WI38 (cell line): Measurements from ENCODE around the gene SCAMP1.

Source experiments
- H3K4me3 ChIP-seq: 2 replicates; pipeline ENCODE4 v1.5.1; 2011; ENCODE audit warnings: low read depth, mild to moderate bottlenecking, control low read depth, low read length
- TF ChIP-seq, protein P1 (sequence below): IDR thresholded peaks from 2 replicates; pipeline ENCODE4 v1.5.1; 2012; ENCODE audit warnings: low read depth, mild to moderate bottlenecking, control low read depth, low read length

SCAMP1 gene

DNA sequence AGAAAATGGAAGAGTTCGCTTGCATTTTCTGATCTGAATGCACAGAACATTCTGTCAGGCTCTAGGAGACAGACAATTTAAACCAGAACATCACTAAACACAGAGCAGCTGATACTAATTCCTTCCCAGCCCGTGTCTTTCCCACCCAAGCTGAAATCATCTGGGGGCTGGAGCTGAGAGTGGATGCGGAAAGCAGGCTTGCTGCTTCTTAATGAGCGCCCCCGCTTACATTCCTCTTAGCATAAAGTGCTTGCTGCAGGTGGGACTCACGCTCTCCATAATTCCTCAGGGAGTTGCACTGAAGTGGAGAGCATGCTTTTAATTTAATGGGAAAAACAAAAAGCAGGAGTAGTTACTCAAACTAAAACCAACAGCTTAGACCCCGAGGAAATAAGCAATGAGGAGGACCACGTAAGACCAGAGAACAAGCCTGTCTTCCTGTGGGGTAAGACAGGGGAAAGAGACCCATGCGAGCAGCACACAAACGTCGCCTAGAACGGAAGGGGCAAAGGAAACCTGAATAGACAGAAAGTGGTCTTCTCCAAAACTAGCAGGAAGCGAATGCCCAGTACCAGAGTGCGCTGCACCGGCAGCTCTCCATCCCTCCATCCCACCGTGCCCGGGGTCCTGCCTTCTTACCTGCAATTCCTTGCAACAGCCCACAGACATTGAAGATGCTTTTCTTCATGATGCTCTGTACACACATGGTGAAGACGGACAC is 148.9 kb downstream of the SCAMP1 start:
- TF ChIP-seq, protein P1, sequence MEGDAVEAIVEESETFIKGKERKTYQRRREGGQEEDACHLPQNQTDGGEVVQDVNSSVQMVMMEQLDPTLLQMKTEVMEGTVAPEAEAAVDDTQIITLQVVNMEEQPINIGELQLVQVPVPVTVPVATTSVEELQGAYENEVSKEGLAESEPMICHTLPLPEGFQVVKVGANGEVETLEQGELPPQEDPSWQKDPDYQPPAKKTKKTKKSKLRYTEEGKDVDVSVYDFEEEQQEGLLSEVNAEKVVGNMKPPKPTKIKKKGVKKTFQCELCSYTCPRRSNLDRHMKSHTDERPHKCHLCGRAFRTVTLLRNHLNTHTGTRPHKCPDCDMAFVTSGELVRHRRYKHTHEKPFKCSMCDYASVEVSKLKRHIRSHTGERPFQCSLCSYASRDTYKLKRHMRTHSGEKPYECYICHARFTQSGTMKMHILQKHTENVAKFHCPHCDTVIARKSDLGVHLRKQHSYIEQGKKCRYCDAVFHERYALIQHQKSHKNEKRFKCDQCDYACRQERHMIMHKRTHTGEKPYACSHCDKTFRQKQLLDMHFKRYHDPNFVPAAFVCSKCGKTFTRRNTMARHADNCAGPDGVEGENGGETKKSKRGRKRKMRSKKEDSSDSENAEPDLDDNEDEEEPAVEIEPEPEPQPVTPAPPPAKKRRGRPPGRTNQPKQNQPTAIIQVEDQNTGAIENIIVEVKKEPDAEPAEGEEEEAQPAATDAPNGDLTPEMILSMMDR, result no peak
- peak overlapping the region; percentile 43 for H3K4me3 ChIP-seq

GRCh38 chr5:78509884-78510769 is 149.7 kb downstream of the SCAMP1 start:
- TF ChIP-seq, protein P1, result no peak
- peak overlapping the region; percentile 43 for H3K4me3 ChIP-seq

DNA sequence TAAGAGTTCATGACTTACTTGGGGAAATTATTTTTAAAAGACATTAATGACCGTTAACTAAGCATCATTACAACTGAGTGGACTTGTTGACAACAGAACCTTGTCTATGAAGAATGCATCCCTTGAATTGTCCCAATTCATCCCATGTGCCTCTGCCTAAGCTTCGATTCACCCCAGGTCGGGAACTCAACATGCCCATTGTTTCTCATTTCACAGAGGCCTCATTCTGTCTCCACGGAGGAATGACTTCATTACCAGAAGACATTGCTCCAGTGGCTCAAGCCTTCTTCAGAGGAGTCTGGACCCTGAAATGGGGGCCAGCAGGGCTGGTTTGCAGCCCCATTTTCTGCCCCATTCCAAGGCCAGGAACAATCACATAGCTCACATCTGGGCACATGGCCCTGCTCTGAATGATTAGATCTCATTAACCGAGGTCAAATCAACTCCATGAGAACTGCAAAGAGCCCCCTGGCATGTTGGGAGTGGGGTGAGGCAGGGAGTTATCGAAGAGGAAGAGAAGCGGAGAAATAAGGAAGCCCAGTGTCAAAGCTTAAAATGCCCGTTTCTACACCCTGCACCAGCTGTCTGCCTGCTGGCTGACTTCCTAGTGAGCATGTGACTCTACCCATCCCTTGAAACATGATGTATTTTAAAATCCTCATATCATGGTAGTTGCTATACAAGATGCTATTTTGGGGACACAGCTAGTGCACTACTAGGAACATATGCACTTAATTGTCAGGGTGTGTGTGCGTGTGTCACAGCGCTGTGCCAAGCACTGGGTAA is 150.9 kb downstream of the SCAMP1 start:
- TF ChIP-seq, protein P1, result no peak
- no peak overlapping the region for H3K4me3 ChIP-seq

- TF ChIP-seq, protein P1, result no peak
- H3K4me3 ChIP-seq, result no peak overlapping the region
Measured at GRCh38 chr5:78512435-78512834, 152.0 kb downstream of the SCAMP1 start.

DNA sequence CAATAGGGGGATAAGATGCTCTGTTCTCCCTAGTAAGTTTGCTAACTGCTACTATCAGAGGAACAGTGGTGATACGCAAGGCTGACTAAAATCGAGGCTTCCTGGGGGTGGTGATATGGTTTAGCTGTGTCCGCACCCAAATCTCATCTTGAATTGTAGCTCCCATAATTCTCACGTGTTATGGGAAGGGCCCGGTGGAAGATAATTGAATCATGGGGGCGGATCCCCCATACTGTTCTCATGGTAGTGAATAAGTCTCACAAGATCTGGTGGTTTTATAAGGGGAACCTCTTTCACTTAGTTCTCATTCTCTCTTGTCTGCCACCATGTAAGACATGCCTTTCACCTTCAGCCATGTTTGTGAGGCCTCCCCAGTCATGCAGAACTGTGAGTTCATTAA is 153.0 kb downstream of the SCAMP1 start:
- H3K4me3 ChIP-seq, result no peak overlapping the region
- TF ChIP-seq, protein P1, result no peak

DNA sequence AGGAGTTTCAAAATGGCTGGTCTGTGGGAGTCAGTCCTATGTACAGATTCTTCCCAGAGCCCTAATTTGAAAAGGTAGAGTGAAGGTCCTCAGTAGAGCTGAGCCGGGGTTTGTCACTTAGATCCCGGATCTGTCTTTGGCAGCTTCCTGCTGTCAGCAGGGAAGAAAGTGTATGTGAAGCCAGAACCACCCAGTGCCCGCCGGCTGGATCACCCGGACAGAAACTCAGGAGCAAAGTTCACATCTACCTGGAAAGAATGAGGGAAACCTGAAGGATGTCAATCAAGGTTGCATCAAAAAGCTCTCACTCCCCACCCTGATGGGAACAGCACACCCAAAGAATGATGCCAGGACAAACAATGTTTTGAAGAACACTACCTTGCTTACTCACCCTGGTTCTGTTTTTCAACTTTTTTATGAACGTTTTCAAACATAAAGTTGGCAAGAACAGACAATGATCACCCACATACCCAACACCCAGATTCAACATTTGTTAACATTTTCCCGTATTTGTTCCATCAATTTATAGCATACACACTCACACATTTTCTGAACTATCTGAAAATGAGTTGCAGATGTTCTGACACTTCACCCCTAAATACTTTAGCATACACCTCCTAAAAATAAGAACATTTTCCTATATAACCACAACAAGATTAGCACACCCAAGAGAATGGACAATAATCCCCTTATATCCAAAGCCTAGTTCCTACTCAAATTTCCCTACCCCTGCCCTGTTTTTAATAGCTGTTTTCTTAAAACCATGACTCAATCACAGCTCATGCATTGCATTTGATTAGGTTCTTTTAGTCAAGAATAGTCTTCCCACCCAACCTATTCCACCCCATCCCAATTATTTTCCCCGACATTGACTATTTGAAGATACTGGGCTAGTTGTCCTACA is 154.3 kb downstream of the SCAMP1 start:
- TF ChIP-seq, protein P1, result no peak
- no peak overlapping the region for H3K4me3 ChIP-seq
